Measurements from ENCODE around the gene SLC52A3. TPM values are rescaled to one million over a fixed set of nuclear protein-coding genes. Genes with fewer than 3 reads are reported as not detected.

SLC52A3 gene
- total RNA-seq, 3 donors from 2014 or later, result 0.16 to 7.2 (median 4.1) TPM

DNA sequence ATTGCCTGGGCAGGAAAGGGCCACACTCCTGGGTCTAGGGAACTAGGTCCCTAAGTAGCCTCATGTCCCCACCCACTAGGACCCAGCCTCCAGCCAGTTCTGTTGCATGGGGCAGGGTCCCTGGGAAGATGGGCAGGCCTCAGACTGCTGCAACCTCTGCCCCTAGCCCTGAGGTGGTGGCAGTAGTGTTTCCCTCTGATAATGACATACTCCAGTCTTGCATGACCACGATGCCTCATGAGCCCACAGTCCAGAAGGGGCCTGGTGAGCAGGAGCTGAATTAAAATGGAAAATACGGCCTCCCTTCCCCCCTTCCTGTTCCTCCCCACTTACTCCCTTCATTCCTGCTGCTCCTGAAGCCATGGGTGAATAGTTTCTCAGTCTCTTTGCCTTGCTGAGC lies 56.7 kb downstream of the SLC52A3 start:
- no peaks in the 10 kb centered on the region for H3K4me1 ChIP-seq
- intact Hi-C loops (cut with DNase I; ENCODE audit: low total_unique reads), result no loop called here
- no peak for DNase-seq (ENCODE audit: low spot score in 2 of 2)
- no peaks in the 10 kb centered on the region for H3K36me3 ChIP-seq
- H3K4me3 ChIP-seq, result no peak overlapping the region
- peaks cover 0 to 43% of the 10 kb centered on the region in 2 donors for H3K27me3 ChIP-seq
- TF ChIP-seq, protein P1, sequence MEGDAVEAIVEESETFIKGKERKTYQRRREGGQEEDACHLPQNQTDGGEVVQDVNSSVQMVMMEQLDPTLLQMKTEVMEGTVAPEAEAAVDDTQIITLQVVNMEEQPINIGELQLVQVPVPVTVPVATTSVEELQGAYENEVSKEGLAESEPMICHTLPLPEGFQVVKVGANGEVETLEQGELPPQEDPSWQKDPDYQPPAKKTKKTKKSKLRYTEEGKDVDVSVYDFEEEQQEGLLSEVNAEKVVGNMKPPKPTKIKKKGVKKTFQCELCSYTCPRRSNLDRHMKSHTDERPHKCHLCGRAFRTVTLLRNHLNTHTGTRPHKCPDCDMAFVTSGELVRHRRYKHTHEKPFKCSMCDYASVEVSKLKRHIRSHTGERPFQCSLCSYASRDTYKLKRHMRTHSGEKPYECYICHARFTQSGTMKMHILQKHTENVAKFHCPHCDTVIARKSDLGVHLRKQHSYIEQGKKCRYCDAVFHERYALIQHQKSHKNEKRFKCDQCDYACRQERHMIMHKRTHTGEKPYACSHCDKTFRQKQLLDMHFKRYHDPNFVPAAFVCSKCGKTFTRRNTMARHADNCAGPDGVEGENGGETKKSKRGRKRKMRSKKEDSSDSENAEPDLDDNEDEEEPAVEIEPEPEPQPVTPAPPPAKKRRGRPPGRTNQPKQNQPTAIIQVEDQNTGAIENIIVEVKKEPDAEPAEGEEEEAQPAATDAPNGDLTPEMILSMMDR (IDR thresholded peaks at IDR 0.05), result no peak
- TF ChIP-seq POLR2A (IDR thresholded peaks at IDR 0.05), result no peak
- TF ChIP-seq POLR2AphosphoS5 (IDR thresholded peaks at IDR 0.05), result no peak
- H3K9me3 ChIP-seq, result peaks cover 0 to 23% of the 10 kb centered on the region in 2 donors
- H3K27ac ChIP-seq, result no peak overlapping the region

- TF ChIP-seq, protein P1 (IDR thresholded peaks at IDR 0.05), result no peak
- TF ChIP-seq POLR2AphosphoS5 (IDR thresholded peaks at IDR 0.05) (no peak), POLR2A (IDR thresholded peaks at IDR 0.05) (no peak)
- H3K4me3 ChIP-seq, result no peak overlapping the region
- peaks cover 0 to 49% of the 10 kb centered on the region in 2 donors for H3K27me3 ChIP-seq
- H3K9me3 ChIP-seq, result peaks cover 0 to 23% of the 10 kb centered on the region in 2 donors
- H3K27ac ChIP-seq, result no peak overlapping the region
- DNase-seq (ENCODE audit: low spot score in 2 of 2), result no peak
- H3K4me1 ChIP-seq, result no peaks in the 10 kb centered on the region
- intact Hi-C loops (cut with DNase I; ENCODE audit: low total_unique reads), result no loop called here
- H3K36me3 ChIP-seq, result no peaks in the 10 kb centered on the region
Observed at GRCh38 chr20:710780-711450, 57.4 kb downstream of the SLC52A3 start.

Other genes with a start within 250 kb of the SLC52A3 start
- gene CSNK2A1, start 224.7 kb downstream of the SLC52A3 start, total RNA-seq, result 10 to 100 TPM; 55.0 to 90.9 (median 77.7) TPM
- gene TCF15, start 158.2 kb downstream of the SLC52A3 start, total RNA-seq, result 1 to 10 TPM in 2 of 3 donors, under 1 TPM in 1; 0.44 to 2.6 (median 1.1) TPM
- 10 to 100 TPM; 16.2 to 30.2 (median 21.1) TPM for gene SRXN1, start 115.3 kb downstream of the SLC52A3 start, total RNA-seq
- not detected for gene SCRT2, start 92.7 kb downstream of the SLC52A3 start, total RNA-seq
- gene FAM110A, start 65.2 kb upstream of the SLC52A3 start, total RNA-seq, result 10 to 100 TPM in 1 of 3 donors, 1 to 10 TPM in 2; 4.0 to 18.9 (median 8.2) TPM
- 10 to 100 TPM in 1 of 3 donors, 1 to 10 TPM in 1, under 1 TPM in 1; 0.66 to 18.4 (median 1.0) TPM for gene ANGPT4, start 147.8 kb upstream of the SLC52A3 start, total RNA-seq
- gene RSPO4, start 233.8 kb upstream of the SLC52A3 start, total RNA-seq, result not detected